ENCODE data around the gene FFAR3.

- TF ChIP-seq CTCF (IDR thresholded peaks at IDR 0.05) (no peak), POLR2A (IDR thresholded peaks at IDR 0.05) (no peak), EP300 (IDR thresholded peaks at IDR 0.05) (no peak)
Observed at GRCh38 chr19:35396240-35396885, 38.1 kb downstream of the FFAR3 start.
